GM06990 (cell line): Measurements from ENCODE around the gene SYT2.

Source experiments
- DNase-seq: peaks from one replicate; pipeline ENCODE4 v3.0.0-alpha.2; 2011; ENCODE audit not compliant: insufficient read length; ENCODE audit errors: extremely low read depth
- H3K27me3 ChIP-seq: replicated peaks from 2 replicates; pipeline ENCODE4 v1.6.0; 2011; ENCODE audit warnings: low read length; ENCODE audit not compliant: control insufficient read depth, insufficient read depth
- H3K36me3 ChIP-seq: 2 replicates; pipeline ENCODE4 v1.5.1; 2011; ENCODE audit warnings: low read length; ENCODE audit not compliant: control insufficient read depth, insufficient read depth
- H3K4me3 ChIP-seq: replicated peaks from 2 replicates; pipeline ENCODE4 v1.5.1; 2011; ENCODE audit warnings: low read depth, mild to moderate bottlenecking, control low read depth, low read length
- CTCF ChIP-seq: IDR thresholded peaks from 2 replicates; pipeline ENCODE4 v1.5.1; 2011; ENCODE audit warnings: low read length, control low read depth, mild to moderate bottlenecking, inconsistent platforms; ENCODE audit not compliant: insufficient read depth, poor library complexity, severe bottlenecking

The SYT2 gene

DNA sequence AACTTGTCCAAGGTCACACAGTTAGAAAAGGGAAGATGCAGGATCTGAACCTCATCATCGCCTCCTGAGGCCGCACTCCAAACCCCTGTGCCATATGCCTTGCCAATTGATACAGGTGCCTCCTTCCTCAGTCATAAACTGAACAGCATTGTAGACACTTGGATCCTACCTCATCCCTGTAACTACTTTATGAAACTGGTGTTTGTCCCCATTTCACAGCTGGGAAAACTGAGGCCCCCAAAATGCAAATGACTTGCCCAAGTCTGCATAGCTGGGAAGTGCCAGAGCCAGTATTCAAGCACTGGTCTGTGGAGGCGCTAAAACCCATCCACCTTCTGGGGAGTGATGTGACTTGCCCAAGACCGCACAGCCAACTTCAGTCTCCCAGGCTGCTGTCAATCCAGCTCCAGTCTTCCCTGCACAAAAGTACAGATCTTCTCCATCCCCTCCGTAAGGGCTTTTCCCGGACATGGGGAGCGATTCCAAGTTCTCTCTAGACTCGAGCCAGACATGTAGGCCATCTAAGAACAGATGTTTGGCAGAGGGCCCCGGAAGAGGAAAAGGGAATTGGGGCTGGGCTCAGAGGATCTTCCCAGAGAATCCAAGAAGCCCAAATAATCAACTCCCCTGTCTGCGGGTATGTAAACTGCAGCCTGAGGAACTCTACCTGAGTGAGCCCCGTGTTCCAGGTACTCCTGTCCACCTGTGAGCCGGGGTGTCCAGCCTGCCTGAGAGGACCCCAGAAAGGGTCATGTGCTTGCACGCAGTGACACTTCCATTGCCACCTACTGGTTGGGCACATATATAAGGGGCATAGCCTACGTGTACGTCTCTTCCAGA is 60.5 kb downstream of the SYT2 start:
- peaks cover 1% of the 10 kb centered on the region for H3K27me3 ChIP-seq
- TF ChIP-seq CTCF: no peak
- no peak overlapping the region for H3K4me3 ChIP-seq
- no peaks in the 10 kb centered on the region for H3K36me3 ChIP-seq
- DNase-seq: no peak

- Histone ChIP-seq H3K27me3 (peaks cover under 1% of the 10 kb centered on the region), H3K4me3 (no peak overlapping the region), H3K36me3 (no peaks in the 10 kb centered on the region)
- no peak for DNase-seq
- no peak for TF ChIP-seq CTCF
These were observed 61.5 kb downstream of the SYT2 start for GRCh38 chr1:202648605-202649226.

GRCh38 chr1:202645097-202645476 is 65.2 kb downstream of the SYT2 start:
- no peak for TF ChIP-seq CTCF
- H3K4me3 ChIP-seq: no peak overlapping the region
- H3K36me3 ChIP-seq: no peaks in the 10 kb centered on the region
- H3K27me3 ChIP-seq: no peaks in the 10 kb centered on the region; the same call in none of the 2 replicates
- DNase-seq: no peak

DNA sequence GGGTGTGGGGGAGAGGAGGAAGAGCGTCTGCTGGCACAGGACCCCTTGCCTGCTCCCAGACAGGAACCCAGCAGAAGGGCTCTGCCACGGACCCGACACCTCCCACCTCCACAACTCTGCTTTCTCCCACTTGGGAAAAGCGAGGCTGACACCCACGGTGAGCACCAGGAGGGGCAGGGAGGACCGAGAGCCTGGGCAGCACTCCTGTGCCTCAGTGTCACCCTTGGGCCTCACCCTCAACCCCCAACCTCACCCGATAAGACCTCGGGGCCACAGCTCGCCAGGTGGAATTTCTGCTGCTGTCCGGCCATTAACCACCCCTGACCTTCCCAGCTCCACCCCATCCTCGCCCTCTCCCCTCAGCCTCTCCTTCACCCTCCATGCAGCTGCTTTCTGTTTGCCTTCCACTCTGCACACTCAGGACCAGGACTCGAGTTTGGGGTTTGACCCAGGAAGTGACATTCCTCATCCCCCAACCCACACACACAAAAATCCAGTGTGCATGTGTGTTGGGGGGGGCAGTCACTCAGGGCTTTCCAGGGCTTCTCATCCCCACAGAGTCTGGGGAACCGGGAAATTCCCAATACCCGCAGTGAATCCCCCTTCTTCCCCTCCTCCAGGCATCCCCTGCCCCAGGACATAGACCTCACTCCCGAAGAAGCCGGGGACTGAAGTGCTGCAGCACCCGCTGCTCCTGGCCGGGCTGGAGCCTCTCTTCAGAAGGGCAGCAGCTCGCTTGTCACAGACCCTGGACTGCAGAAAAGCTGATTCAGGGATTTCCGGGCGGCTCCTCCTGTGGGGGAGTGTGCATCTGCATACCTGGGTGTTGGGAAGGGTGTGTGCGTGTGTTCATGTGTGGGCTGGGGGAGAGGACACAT is 65.8 kb downstream of the SYT2 start:
- H3K4me3 ChIP-seq: no peak overlapping the region
- no peaks in the 10 kb centered on the region; the same call in none of the 2 replicates for H3K27me3 ChIP-seq
- no peak for DNase-seq
- no peaks in the 10 kb centered on the region for H3K36me3 ChIP-seq
- no peak for TF ChIP-seq CTCF

DNA sequence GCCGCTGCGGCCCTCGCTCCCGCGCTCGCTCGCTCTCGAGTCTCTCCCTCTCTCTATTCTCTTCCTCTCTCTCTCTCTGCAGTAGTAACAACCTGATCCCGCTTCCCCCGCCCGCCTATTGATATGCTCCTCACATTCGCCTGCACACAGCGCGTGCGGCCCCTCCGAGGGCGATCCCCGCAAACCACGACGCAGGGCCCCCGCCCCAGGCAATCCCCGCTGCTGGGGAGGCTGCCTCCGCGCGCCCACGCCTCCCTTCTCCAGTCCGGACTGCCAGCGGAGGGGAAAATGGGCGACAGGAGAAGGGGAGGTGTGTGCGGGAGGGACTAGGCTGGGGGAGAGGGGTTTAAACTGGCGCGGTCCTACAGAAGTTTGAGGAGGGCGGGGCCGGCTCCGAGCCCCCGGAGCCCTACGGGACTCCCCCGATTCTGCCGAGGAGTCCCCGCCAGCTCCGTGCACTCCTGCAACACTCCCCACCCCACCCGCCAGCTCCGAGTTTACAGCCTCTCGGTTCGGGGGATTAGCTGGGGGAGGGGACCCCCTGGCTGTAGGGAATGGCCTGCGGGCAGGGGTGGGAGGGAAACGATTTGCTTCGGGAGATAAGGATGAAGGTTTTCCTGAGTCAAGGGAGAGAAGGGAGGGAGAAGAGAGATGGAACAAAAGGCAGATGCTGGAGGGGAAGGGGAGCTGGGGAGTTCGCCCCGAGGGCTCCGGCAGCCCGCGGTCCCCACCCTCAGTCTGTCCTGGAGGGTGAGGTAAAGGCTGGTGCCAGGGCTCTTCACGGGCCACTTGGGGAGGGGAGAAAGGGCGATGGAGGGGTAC is 66.6 kb downstream of the SYT2 start:
- DNase-seq: no peak
- H3K4me3 ChIP-seq: no peak overlapping the region

More for the DNA sequence above, 66.6 kb downstream of the SYT2 start:
- Histone ChIP-seq H3K27me3 (no peaks in the 10 kb centered on the region; the same call in none of the 2 replicates), H3K36me3 (no peaks in the 10 kb centered on the region)
- no peak for TF ChIP-seq CTCF
